H1 (cell line): Measurements from ENCODE around the gene AKT1. TPM values are rescaled to one million over a fixed set of nuclear protein-coding genes. Genes with fewer than 3 reads are reported as not detected.

Experiments
- CTCF ChIA-PET: fragments of 300-600 bp; sonication (Branson Sonifier 250); formaldehyde crosslinking; loops from one replicate; lab custom pipeline; 2021; ENCODE audit not compliant: partially characterized antibody; lab: Charles Lee
- POLR2A ChIA-PET: fragments of 300-600 bp; sonication (Branson Sonifier 250); formaldehyde crosslinking; loops from one replicate; lab custom pipeline; 2021; ENCODE audit warnings: inconsistent platforms; ENCODE audit not compliant: partially characterized antibody; lab: Charles Lee
- DNase-seq, 2 experiments: peaks; one replicate each; pipeline versions ENCODE4 v3.0.0 to v3.0.0-alpha.2; 2010 to 2022; ENCODE audit warnings: low spot score in 2 of 2, low read depth in 1 of 2, mixed read lengths in 1 of 2
- FAIRE-seq: peaks from 2 replicates; lab custom pipeline; 2011; peaks lifted over from hg19 to GRCh38; lab: Jason Lieb, UNC
- H2AFZ ChIP-seq: 2 replicates; pipeline ENCODE4 v1.8.1; 2012; ENCODE audit warnings: low read length, inconsistent platforms
- H2AK5ac ChIP-seq: 2 replicates; pipeline ENCODE4 v1.6.1; 2013; ENCODE audit warnings: low read depth, low read length
- H2BK120ac ChIP-seq: replicated peaks from 2 replicates; pipeline ENCODE3; 2013; ENCODE audit warnings: low read depth, low read length, inconsistent platforms
- H2BK12ac ChIP-seq: 2 replicates; pipeline ENCODE4 v1.6.1; 2013; ENCODE audit warnings: low read depth, low read length
- H2BK15ac ChIP-seq: 2 replicates; pipeline ENCODE4 v1.6.1; 2013; ENCODE audit warnings: low read length
- H2BK20ac ChIP-seq: 2 replicates; pipeline ENCODE4 v1.6.1; 2013; ENCODE audit warnings: low read length
- H2BK5ac ChIP-seq: 2 replicates; pipeline ENCODE4 v1.6.1; 2013; ENCODE audit warnings: low read depth, low read length
- H3K14ac ChIP-seq: 2 replicates; pipeline ENCODE4 v1.6.1; 2013; ENCODE audit warnings: inconsistent platforms; ENCODE audit not compliant: insufficient read length
- H3K18ac ChIP-seq: 2 replicates; pipeline ENCODE4 v1.6.1; 2013; ENCODE audit warnings: low read length; ENCODE audit errors: extremely low read depth
- H3K23ac ChIP-seq: 2 replicates; pipeline ENCODE4 v1.6.1; 2013; ENCODE audit warnings: inconsistent platforms; ENCODE audit not compliant: insufficient read length
- H3K23me2 ChIP-seq: 2 replicates; pipeline ENCODE4 v1.6.1; 2013; ENCODE audit warnings: low read depth, low read length
- H3K27ac ChIP-seq: 2 replicates; pipeline ENCODE4 v1.6.1; 2011; ENCODE audit warnings: low read depth, low read length, inconsistent platforms
- H3K27me3 ChIP-seq, 4 experiments: replicated peaks in 1 of 4; 1 replicate in 1 of 4; 2 replicates in 3 of 4; pipeline versions ENCODE4 v1.6.1 to v1.8.1; 2011 to 2013; ENCODE audit warnings: low read length in 3 of 4, mild to moderate bottlenecking in 3 of 4, inconsistent platforms in 2 of 4, mixed read lengths in 2 of 4, moderate library complexity in 1 of 4; ENCODE audit not compliant: control insufficient read depth in 3 of 4, insufficient read depth in 3 of 4; ENCODE audit errors: extremely low read depth in 1 of 4
- H3K36me3 ChIP-seq, 4 experiments: 2 replicates each; pipeline versions ENCODE4 v1.6.1 to v1.8.1; 2011 to 2013; ENCODE audit warnings: mild to moderate bottlenecking in 4 of 4, low read length in 3 of 4, moderate library complexity in 2 of 4, control low read depth in 1 of 4, inconsistent platforms in 1 of 4; ENCODE audit not compliant: insufficient read depth in 4 of 4, control insufficient read depth in 2 of 4
- H3K4ac ChIP-seq: replicated peaks from 2 replicates; pipeline ENCODE3; 2013; ENCODE audit warnings: low read length, low read depth, mixed read lengths, inconsistent platforms; ENCODE audit not compliant: insufficient read length
- H3K4me1 ChIP-seq, 4 experiments: replicated peaks in 1 of 4; 1 replicate in 1 of 4; 2 replicates in 3 of 4; pipeline versions ENCODE4 v1.6.1 to v1.8.1; 2011 to 2013; ENCODE audit warnings: low read length in 3 of 4, inconsistent platforms in 2 of 4, mixed read lengths in 1 of 4; ENCODE audit not compliant: insufficient read depth in 4 of 4, control insufficient read depth in 3 of 4
- H3K4me2 ChIP-seq, 2 experiments: 2 replicates each; pipeline versions ENCODE4 v1.6.1 to v1.8.1; 2011 to 2013; ENCODE audit warnings: low read depth in 2 of 2, low read length in 2 of 2, control low read depth in 1 of 2, inconsistent platforms in 1 of 2, mild to moderate bottlenecking in 1 of 2; ENCODE audit not compliant: insufficient read depth in 1 of 2
- H3K4me3 ChIP-seq, 4 experiments: fragments of 200-600, 300-600 bp in 1 of 4; sonication (generic), shearing (Covaris generic), sonication (Bioruptor Twin) in 1 of 4; 2 replicates each; pipeline versions ENCODE4 v1.5.1 to v1.8.1; 2011 to 2016; ENCODE audit warnings: low read length in 4 of 4, low read depth in 3 of 4, control low read depth in 2 of 4, inconsistent platforms in 2 of 4, mild to moderate bottlenecking in 2 of 4, mixed read lengths in 1 of 4, moderate library complexity in 1 of 4; ENCODE audit not compliant: insufficient read depth in 2 of 4; ENCODE audit errors: extremely low read depth in 1 of 4
- H3K56ac ChIP-seq: replicated peaks from 2 replicates; pipeline ENCODE3; 2013; ENCODE audit warnings: low read depth, mild to moderate bottlenecking, mixed read lengths, low read length, inconsistent platforms; ENCODE audit not compliant: insufficient read length
- H3K79me1 ChIP-seq: 2 replicates; pipeline ENCODE4 v1.6.1; 2013; ENCODE audit warnings: low read depth, low read length, control low read depth
- H3K79me2 ChIP-seq, 2 experiments: 2 replicates each; pipeline versions ENCODE4 v1.6.1 to v1.8.1; 2012 to 2013; ENCODE audit warnings: low read length in 2 of 2, mild to moderate bottlenecking in 2 of 2, inconsistent platforms in 1 of 2; ENCODE audit not compliant: insufficient read depth in 2 of 2, control insufficient read depth in 1 of 2
- H3K9ac ChIP-seq, 4 experiments: replicated peaks in 1 of 4; 1 replicate in 1 of 4; 2 replicates in 3 of 4; pipeline versions ENCODE4 v1.6.1 to v1.8.1; 2011 to 2013; ENCODE audit warnings: low read depth in 3 of 4, low read length in 3 of 4, control low read depth in 2 of 4, mild to moderate bottlenecking in 2 of 4, moderate library complexity in 2 of 4, inconsistent platforms in 1 of 4; ENCODE audit errors: extremely low read depth in 1 of 4
- H3K9me3 ChIP-seq, 2 experiments: 2 replicates each; pipeline versions ENCODE4 v1.6.1 to v1.8.1; 2012 to 2013; ENCODE audit warnings: mild to moderate bottlenecking in 2 of 2, moderate library complexity in 2 of 2, control low read depth in 1 of 2, inconsistent platforms in 1 of 2, low read depth in 1 of 2, low read length in 1 of 2, mixed read lengths in 1 of 2; ENCODE audit not compliant: insufficient read depth in 2 of 2
- H4K20me1 ChIP-seq, 2 experiments: replicated peaks in 1 of 2; 2 replicates each; pipeline versions ENCODE3 to v1.8.1; 2011 to 2013; ENCODE audit warnings: inconsistent platforms in 2 of 2, low read length in 2 of 2, mild to moderate bottlenecking in 1 of 2; ENCODE audit not compliant: insufficient read depth in 2 of 2, control insufficient read depth in 1 of 2
- H4K5ac ChIP-seq: 2 replicates; pipeline ENCODE4 v1.6.1; 2013; ENCODE audit warnings: low read length, low read depth, mixed read lengths, inconsistent platforms; ENCODE audit not compliant: insufficient read length
- H4K8ac ChIP-seq: 2 replicates; pipeline ENCODE4 v1.8.0; 2013; ENCODE audit warnings: mild to moderate bottlenecking, moderate library complexity, low read length, inconsistent platforms; ENCODE audit not compliant: insufficient read depth; ENCODE audit errors: extremely low read depth
- H4K91ac ChIP-seq: replicated peaks from 2 replicates; pipeline ENCODE3; 2013; ENCODE audit warnings: low read length, mixed read lengths, inconsistent platforms; ENCODE audit not compliant: insufficient read length
- BCL11A ChIP-seq, 2 experiments: IDR thresholded peaks; one replicate each; pipeline ENCODE4 v1.6.1; 2011; ENCODE audit warnings: low read depth in 2 of 2, low read length in 2 of 2, mild to moderate bottlenecking in 2 of 2
- NRF1 ChIP-seq: IDR thresholded peaks from 2 replicates; pipeline ENCODE4 v1.6.1; 2011; ENCODE audit warnings: mild to moderate bottlenecking, low read depth, low read length, improper control_type of control experiment
- SIRT6 ChIP-seq: IDR thresholded peaks from one replicate; pipeline ENCODE4 v1.7.1; 2012; ENCODE audit warnings: low read length, inconsistent platforms
- WGBS, 2 experiments: shearing (Covaris generic) in 1 of 2; methylation state at CpG; one replicate each; pipeline versions ENCODE4 v1.1.6 to v1.1.7; 2013 to 2015; ENCODE audit warnings: low lambda C conversion rate in 2 of 2, mixed read lengths in 2 of 2, inconsistent platforms in 1 of 2, low coverage in 1 of 2, missing lambda C conversion rate in 1 of 2; ENCODE audit not compliant: insufficient replicate concordance in 2 of 2, insufficient coverage in 1 of 2, insufficient read length in 1 of 2; ENCODE audit errors: extremely low coverage in 1 of 2, missing lambda C conversion rate in 1 of 2; 5-methylcytosine and 5-hydroxymethylcytosine counted together
- polyA plus RNA-seq, 7 experiments: library from polyadenylated mRNA; depleted of rRNA in 3 of 7; stranded (reverse) in 5 of 7; unstranded in 2 of 7; fragments of >200 nt in 5 of 7; fragments of 200-250 nt in 2 of 7; gene quantifications; 1 replicate in 5 of 7; 2 replicates in 1 of 7; 4 replicates in 1 of 7; pipeline versions ENCODE4 v1.2.1 to v1.2.3, GENCODE V29; 2011 to 2013; ENCODE audit warnings: missing spikeins in 2 of 7, mixed read lengths in 2 of 7
- total RNA-seq: library from RNA; stranded (reverse); fragmentation: NEBNext Ultra II Directional; extraction: Animal tissue kit (Norgen Biotek cat#: 25700); gene quantifications from 2 replicates; pipeline ENCODE4 v1.2.1, GENCODE V29; 2021
- TF ChIP-seq, protein P1 (sequence below): IDR thresholded peaks from 2 replicates; pipeline ENCODE4 v1.6.1; 2012; ENCODE audit warnings: inconsistent platforms

The AKT1 gene
- total and polyA plus RNA-seq, 2 of the 8 experiments (the other 6 are each of a cell fraction or from before 2014, with no cell fraction given): 68.1 to 71.5 TPM

DNA sequence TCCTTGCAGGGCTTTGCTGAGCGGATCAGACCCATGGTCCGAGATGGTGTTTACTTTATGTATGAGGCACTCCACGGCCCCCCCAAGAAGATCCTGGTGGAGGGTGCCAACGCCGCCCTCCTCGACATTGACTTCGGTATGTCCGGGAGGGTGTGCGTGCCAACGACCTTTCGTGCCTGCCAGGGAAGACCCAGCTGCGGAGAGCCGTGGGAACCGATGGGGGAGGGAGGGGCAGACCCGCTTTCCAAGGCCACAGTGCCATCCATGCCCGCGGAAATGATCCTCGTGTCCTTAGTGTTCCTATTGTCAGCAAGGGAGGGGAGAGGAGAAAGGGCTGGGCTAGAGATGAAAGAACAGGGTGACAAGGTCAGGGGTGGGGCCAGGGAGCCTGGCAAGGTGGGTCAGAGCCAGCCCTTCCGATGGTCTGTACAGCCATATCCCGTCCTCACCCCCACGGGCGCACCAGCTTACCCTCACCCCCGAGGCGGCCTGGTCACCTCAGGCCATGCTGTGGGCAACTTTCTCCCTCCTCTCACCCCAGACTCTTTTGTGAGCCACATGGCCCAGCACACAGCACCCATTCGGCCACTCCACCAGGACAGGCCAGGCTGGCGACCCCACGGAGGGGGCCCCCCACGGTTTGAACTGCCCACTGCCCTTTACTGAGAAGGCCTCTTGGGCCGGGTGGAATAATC is 54.3 kb downstream of the AKT1 start:
- Histone ChIP-seq H3K23me2 (no peaks in the 10 kb centered on the region), H3K9ac (no peak overlapping the region), H4K8ac (no peak overlapping the region; the same call in 1 of the 2 replicates), H2BK120ac (no peak overlapping the region), H3K56ac (no peak overlapping the region), H3K14ac (no peak overlapping the region), H4K91ac (no peak overlapping the region), H3K4me1 (no peaks in the 10 kb centered on the region; a peak in 1 of 7 replicates), H3K79me2 (no peaks in the 10 kb centered on the region), H3K27me3 (0 out of 7 replicates have a peak, but pooled peaks cover 0 to 2% (median 0%) of the 10 kb centered on the region in 4 experiments), H2BK20ac (no peak overlapping the region), H3K79me1 (no peaks in the 10 kb centered on the region), H2AK5ac (no peak overlapping the region), H4K20me1 (peaks cover 0 to 8% of the 10 kb centered on the region in 2 experiments), H4K5ac (no peak overlapping the region), H3K4me3 (no peak overlapping the region), H3K18ac (no peak overlapping the region), H2BK12ac (no peak overlapping the region), H3K4ac (no peak overlapping the region), H3K27ac (no peak overlapping the region), H2BK5ac (no peak overlapping the region; the same call in 1 of the 2 replicates), H3K4me2 (no peak overlapping the region), H3K36me3 (peaks cover 0 to 4% (median 0%) of the 10 kb centered on the region in 4 experiments; a peak in 1 of 8 replicates), H2AFZ (no peak overlapping the region), H3K23ac (no peak overlapping the region), H2BK15ac (no peak overlapping the region), H3K9me3 (no peaks in the 10 kb centered on the region)
- DNase-seq (no peak), FAIRE-seq (no peak)
- 89% methylated on average over 17 of the region's 29 CpGs; no CpG with 5 or more reads in 1 of the 2 experiments for WGBS, 2 experiments
- POLR2A ChIA-PET: interaction anchor here (1.3 kb wide), 1 partner anchor 11 kb away, joined by 6 read pairs; the partner anchor contains the start of gene SIVA1
- TF ChIP-seq BCL11A (IDR thresholded peaks at IDR 0.05; ENCODE audit: low read depth in 2 of 2, low read length in 2 of 2) (no peak), NRF1 (no peak), SIRT6 (no peak)
- TF ChIP-seq, protein P1, sequence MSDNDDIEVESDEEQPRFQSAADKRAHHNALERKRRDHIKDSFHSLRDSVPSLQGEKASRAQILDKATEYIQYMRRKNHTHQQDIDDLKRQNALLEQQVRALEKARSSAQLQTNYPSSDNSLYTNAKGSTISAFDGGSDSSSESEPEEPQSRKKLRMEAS: no peak
- CTCF ChIA-PET: interaction anchor here (0.7 to 1.5 kb wide), 6 partner anchors 11 to 39 kb away, joined by 3 to 5 read pairs (median 4); partner anchors contain the start of gene SIVA1
